Epithelial cell of esophagus (primary cell): ENCODE measurements around the gene SETDB1.
"Not testable (repeated sequence)": the region's sequence is repeated elsewhere in the genome, so short reads cannot be mapped to it uniquely, and the experiment has no call there.

Experiments
- DNase-seq: peaks from one replicate; pipeline ENCODE4 v3.0.0; 2010; ENCODE audit warnings: low read depth
- H3K4me3 ChIP-seq: 2 replicates; pipeline ENCODE4 v1.5.1; 2011; ENCODE audit warnings: mild to moderate bottlenecking, low read length, control low read depth
- CTCF ChIP-seq: IDR thresholded peaks from 2 replicates; pipeline ENCODE4 v1.5.1; 2011; ENCODE audit warnings: low read depth, mild to moderate bottlenecking, low read length, control low read depth, inconsistent platforms; ENCODE audit not compliant: insufficient read depth; ENCODE audit errors: missing control alignments

SETDB1 gene

GRCh38 chr1:150926097-150926741 lies at the start of gene SETDB1:
SETDB1 (plus strand) TSS chr1:150926363; CDS start chr1:150927715, 1,352 bp downstream.
- H3K4me3 ChIP-seq: peak within 1 kb of the TSS; percentile 91
- DNase-seq: peak; percentile 95
- TF ChIP-seq CTCF: peak; percentile 11

- DNase-seq, H3K4me3 ChIP-seq: not testable (repeated sequence)
These were observed 47.2 kb upstream of the SETDB1 start for GRCh38 chr1:150878931-150879330.

- no peak for TF ChIP-seq CTCF
- H3K4me3 ChIP-seq: no peak overlapping the region
- peak; percentile 90 for DNase-seq
These were observed 44.7 kb upstream of the SETDB1 start for GRCh38 chr1:150881331-150882070.

- not testable (repeated sequence) for DNase-seq, H3K4me3 ChIP-seq
These were observed 43.0 kb upstream of the SETDB1 start for GRCh38 chr1:150883121-150883520.

GRCh38 chr1:150887018-150887417 lies 39.1 kb upstream of the SETDB1 start, which contains the start of gene CTXND2:
CTXND2 (plus strand) TSS chr1:150887136; CDS start chr1:150912315, 25,179 bp downstream.
- H3K4me3 ChIP-seq: no peak within 1 kb of the TSS
- peak; percentile 12 for DNase-seq
- no peak for TF ChIP-seq CTCF

- H3K4me3 ChIP-seq: no peak overlapping the region
- no peak for TF ChIP-seq CTCF
- no peak for DNase-seq
These were observed 37.4 kb upstream of the SETDB1 start for GRCh38 chr1:150888727-150889126.

- H3K4me3 ChIP-seq: no peak overlapping the region
- DNase-seq: no peak
These were observed 36.1 kb upstream of the SETDB1 start for GRCh38 chr1:150890033-150890416.

More at GRCh38 chr1:150890033-150890416, 36.1 kb upstream of the SETDB1 start:
- TF ChIP-seq CTCF: no peak
